Measurements from ENCODE around the gene KIFC1. TPM values are rescaled to one million over a fixed set of nuclear protein-coding genes. Genes with fewer than 3 reads are reported as not detected.
A peak's percentile ranks its signal among the peaks of the same experiment; 100 is the strongest.

KIFC1 gene
- total and polyA plus RNA-seq, 9 of the 15 experiments (the other 6 are each of a cell fraction or from before 2014, with no cell fraction given): 1.3 to 95.2 (median 76.9) TPM

GRCh38 chr6:33431880-33432541 is 40.4 kb downstream of the KIFC1 start:
- H2AFZ ChIP-seq (ENCODE audit: low read depth, low read length): no peak overlapping the region
- no peak for ATAC-seq
- H3K4me3 ChIP-seq: no peak overlapping the region
- in situ Hi-C loops (cut with MboI): no loop called here
- H3K27me3 ChIP-seq (ENCODE audit: control insufficient read depth in 2 of 2, insufficient read depth in 2 of 2, low read length in 2 of 2): no peaks in the 10 kb centered on the region
- H3K9me1 ChIP-seq (ENCODE audit: control insufficient read depth, insufficient read depth, low read length): no peaks in the 10 kb centered on the region
- ChIA-PET CTCF (ENCODE audit: low intra/inter-chr PET ratio) (no interaction called here), POLR2A (interaction anchor here (0.5 to 2.7 kb wide), 3 partner anchors 9 to 157 kb away, joined by 3 to 14 read pairs (median 3); partner anchors contain the start of gene ZBTB9)
- H3K9ac ChIP-seq (ENCODE audit: insufficient read depth in 1 of 2, low read depth in 2 of 2, low read length in 2 of 2): peak overlapping the region in 1 of 2 experiments; percentile 47; a peak in 2 of 4 replicates
- FAIRE-seq: no peak
- no peaks in the 10 kb centered on the region; the same call in 1 of the 2 replicates for H4K20me1 ChIP-seq (replicated peaks; ENCODE audit: control insufficient read depth, insufficient read depth, low read length)
- H3K36me3 ChIP-seq (ENCODE audit: control insufficient read depth, insufficient read depth, low read length): peaks cover 19% of the 10 kb centered on the region; the same call in 2 of the 3 replicates
- H3K4me2 ChIP-seq (ENCODE audit: insufficient read depth, low read length): no peak overlapping the region
- BruUV-seq (replicated peaks): no TSS peak
- peaks cover 41 to 53% of the 10 kb centered on the region in 2 experiments for H3K4me1 ChIP-seq (replicated peaks in 1 of 2; ENCODE audit: control insufficient read depth in 2 of 2, insufficient read depth in 2 of 2, low read length in 2 of 2)
- WGBS (ENCODE audit: insufficient coverage, low coverage, missing lambda C conversion rate): 80% methylated on average over 3 of the region's 12 CpGs
- peaks cover 38% of the 10 kb centered on the region for H3K79me2 ChIP-seq (ENCODE audit: control insufficient read depth, insufficient read depth, low read length)
- no peaks in the 10 kb centered on the region for H3K9me3 ChIP-seq (replicated peaks; ENCODE audit: control insufficient read depth, insufficient read depth, low read depth, low read length)
- DNase-seq (ENCODE audit: extremely low read depth in 1 of 4, low spot score in 3 of 4): no peak
- no peak overlapping the region for H3K27ac ChIP-seq (ENCODE audit: extremely low read depth, low read depth, low read length)
- intact Hi-C loops (cut with micrococcal nuclease): no loop called here
- TF ChIP-seq ZNF224 (CRISPR knock-in tag; IDR thresholded peaks at IDR 0.05): no peak
- no peak for TF ChIP-seq CHD7 (IDR thresholded peaks at IDR 0.05; ENCODE audit: low read depth, low read length)
- TF ChIP-seq PPARD (CRISPR knock-in tag; IDR thresholded peaks at IDR 0.05): no peak
- TF ChIP-seq ZNF584 (CRISPR knock-in tag; IDR thresholded peaks at IDR 0.05; ENCODE audit: low read depth): no peak
- TF ChIP-seq KHSRP (IDR thresholded peaks at IDR 0.05): no peak
- no peak for TF ChIP-seq DACH1 (IDR thresholded peaks at IDR 0.05; ENCODE audit: partially characterized antibody)
- no peak for TF ChIP-seq POU5F1 (IDR thresholded peaks at IDR 0.05; ENCODE audit: borderline replicate concordance, low read depth, low read length, partially characterized antibody)
- no peak for TF ChIP-seq LARP7 (IDR thresholded peaks at IDR 0.05)
- TF ChIP-seq ZNF740 (CRISPR knock-in tag; IDR thresholded peaks at IDR 0.05): no peak
- TF ChIP-seq ZNF740 (tag; IDR thresholded peaks at IDR 0.05): no peak
- no peak for TF ChIP-seq TEAD2 (tag; IDR thresholded peaks at IDR 0.05)
